Left ventricle myocardium superior (tissue), 1 donor: ENCODE results near the gene IGFBP7. TPM values are rescaled to one million over a fixed set of nuclear protein-coding genes. Genes with fewer than 3 reads are reported as not detected.
A peak's percentile ranks its signal among the peaks of the same experiment; 100 is the strongest.

Experiments used
- ATAC-seq: fragments of 200-7000 bp; cut with Tn5 transposase; one replicate; pipeline ENCODE4 v1.9.1; 2020; ENCODE audit warnings: mild to moderate bottlenecking, moderate library complexity
- DNase-seq: peaks from one replicate; pipeline ENCODE4 v3.0.0-alpha.2; 2020
- intact Hi-C: fragments of 100-400 bp; cut with micrococcal nuclease; formaldehyde crosslinking; loops from one replicate; pipeline ENCODE4 v1.11.0; 2022
- long read RNA-seq: library from polyadenylated mRNA; unstranded; transcript quantifications from one replicate; pipeline ENCODE4 v2.0.0, GENCODE V29; 2021
- total RNA-seq: library from RNA; stranded (reverse); fragmentation: NEBNext Ultra II Directional; extraction: Animal tissue kit (Norgen Biotek cat#: 25700); gene quantifications from one replicate; pipeline ENCODE4 v1.2.1, GENCODE V29; 2021
- donor health status: DM: no; HTN: yes; CAD: no; lungs with severe emphysema.

The IGFBP7 gene
- total RNA-seq = 723 TPM
- long read RNA-seq, transcript IGFBP7-201 (5 exons, 1,427 nt) = major isoform, 807 of 840 reads
- long read RNA-seq, partial matches to known transcripts = 14 of 840 reads
- long read RNA-seq, other reads (novel, unspliced or antisense) = 17 of 840 reads

GRCh38 chr4:57109847-57110639, at the start of gene IGFBP7:
TSS of gene IGFBP7 (minus strand) at chr4:57110385. CDS start at chr4:57110351, 34 bp downstream.
- ATAC-seq = peak; percentile 93
- intact Hi-C loops = loop anchor here (5.0 kb wide), 1 partner anchor 68 kb away; no protein-coding TSS in a partner anchor

GRCh38 chr4:57159866-57160265, 49.7 kb upstream of the IGFBP7 start:
- ATAC-seq (no peak), DNase-seq (no peak)
- intact Hi-C loops = loop anchor here (5.0 kb wide), 1 partner anchor 123 kb away; no protein-coding TSS in a partner anchor

More at GRCh38 chr4:57109847-57110639, at the start of gene IGFBP7:
- peak; percentile 88 for DNase-seq

GRCh38 chr4:57158762-57159161, 48.6 kb upstream of the IGFBP7 start:
- DNase-seq (no peak), ATAC-seq (no peak)
- intact Hi-C loops = no loop called here

GRCh38 chr4:57158221-57158620, 48.0 kb upstream of the IGFBP7 start:
- ATAC-seq = peak; percentile 44
- DNase-seq = no peak
- intact Hi-C loops = no loop called here

GRCh38 chr4:57157596-57158137, 47.5 kb upstream of the IGFBP7 start:
- DNase-seq (no peak), ATAC-seq (no peak)
- intact Hi-C loops = no loop called here

- DNase-seq (no peak), ATAC-seq (no peak)
- intact Hi-C loops = no loop called here
Observed at GRCh38 chr4:57156242-57156990, 46.2 kb upstream of the IGFBP7 start.

GRCh38 chr4:57154926-57155325, 44.7 kb upstream of the IGFBP7 start:
- DNase-seq (no peak), ATAC-seq (no peak)
- intact Hi-C loops = no loop called here

- intact Hi-C loops = no loop called here
- DNase-seq (no peak), ATAC-seq (no peak)
Observed at GRCh38 chr4:57154191-57154590, 44.0 kb upstream of the IGFBP7 start.

- intact Hi-C loops = no loop called here
- DNase-seq (no peak), ATAC-seq (peak; percentile 67)
Observed at GRCh38 chr4:57153207-57153606, 43.0 kb upstream of the IGFBP7 start.

GRCh38 chr4:57151481-57151880, 41.3 kb upstream of the IGFBP7 start:
- intact Hi-C loops = no loop called here
- no peak for ATAC-seq

GRCh38 chr4:57149833-57150232, 39.6 kb upstream of the IGFBP7 start:
- DNase-seq = no peak
- no peak for ATAC-seq
- intact Hi-C loops = no loop called here

More at GRCh38 chr4:57151481-57151880, 41.3 kb upstream of the IGFBP7 start:
- DNase-seq = no peak

GRCh38 chr4:57148831-57149505, 38.8 kb upstream of the IGFBP7 start:
- ATAC-seq = no peak

GRCh38 chr4:57148177-57148576, 38.0 kb upstream of the IGFBP7 start:
- intact Hi-C loops = no loop called here
- ATAC-seq (no peak), DNase-seq (no peak)

More at GRCh38 chr4:57148831-57149505, 38.8 kb upstream of the IGFBP7 start:
- DNase-seq = no peak
- intact Hi-C loops = no loop called here

- intact Hi-C loops = no loop called here
- no peak for DNase-seq
- peak; percentile 47 for ATAC-seq
Observed at GRCh38 chr4:57147335-57148060, 37.3 kb upstream of the IGFBP7 start.

GRCh38 chr4:57146444-57146843, 36.3 kb upstream of the IGFBP7 start:
- DNase-seq (no peak), ATAC-seq (no peak)
- intact Hi-C loops = no loop called here

- ATAC-seq (no peak), DNase-seq (no peak)
- intact Hi-C loops = no loop called here
Observed at GRCh38 chr4:57144466-57144865, 34.3 kb upstream of the IGFBP7 start.

GRCh38 chr4:57139783-57140182, 29.6 kb upstream of the IGFBP7 start:
- ATAC-seq = no peak
- intact Hi-C loops = no loop called here
- DNase-seq = no peak

- no peak for DNase-seq
- ATAC-seq = no peak
- intact Hi-C loops = no loop called here
Observed at GRCh38 chr4:57137261-57137660, 27.1 kb upstream of the IGFBP7 start.

GRCh38 chr4:57136281-57136680, 26.1 kb upstream of the IGFBP7 start:
- no peak for ATAC-seq
- no peak for DNase-seq
- intact Hi-C loops = no loop called here
